ENCODE data around the gene PGAP3. TPM values are rescaled to one million over a fixed set of nuclear protein-coding genes. Genes with fewer than 3 reads are reported as not detected.

Gene PGAP3
- total and polyA plus RNA-seq, 2 of the 4 experiments (the other 2 are of a cell fraction) = 4.3 to 9.8 TPM

DNA sequence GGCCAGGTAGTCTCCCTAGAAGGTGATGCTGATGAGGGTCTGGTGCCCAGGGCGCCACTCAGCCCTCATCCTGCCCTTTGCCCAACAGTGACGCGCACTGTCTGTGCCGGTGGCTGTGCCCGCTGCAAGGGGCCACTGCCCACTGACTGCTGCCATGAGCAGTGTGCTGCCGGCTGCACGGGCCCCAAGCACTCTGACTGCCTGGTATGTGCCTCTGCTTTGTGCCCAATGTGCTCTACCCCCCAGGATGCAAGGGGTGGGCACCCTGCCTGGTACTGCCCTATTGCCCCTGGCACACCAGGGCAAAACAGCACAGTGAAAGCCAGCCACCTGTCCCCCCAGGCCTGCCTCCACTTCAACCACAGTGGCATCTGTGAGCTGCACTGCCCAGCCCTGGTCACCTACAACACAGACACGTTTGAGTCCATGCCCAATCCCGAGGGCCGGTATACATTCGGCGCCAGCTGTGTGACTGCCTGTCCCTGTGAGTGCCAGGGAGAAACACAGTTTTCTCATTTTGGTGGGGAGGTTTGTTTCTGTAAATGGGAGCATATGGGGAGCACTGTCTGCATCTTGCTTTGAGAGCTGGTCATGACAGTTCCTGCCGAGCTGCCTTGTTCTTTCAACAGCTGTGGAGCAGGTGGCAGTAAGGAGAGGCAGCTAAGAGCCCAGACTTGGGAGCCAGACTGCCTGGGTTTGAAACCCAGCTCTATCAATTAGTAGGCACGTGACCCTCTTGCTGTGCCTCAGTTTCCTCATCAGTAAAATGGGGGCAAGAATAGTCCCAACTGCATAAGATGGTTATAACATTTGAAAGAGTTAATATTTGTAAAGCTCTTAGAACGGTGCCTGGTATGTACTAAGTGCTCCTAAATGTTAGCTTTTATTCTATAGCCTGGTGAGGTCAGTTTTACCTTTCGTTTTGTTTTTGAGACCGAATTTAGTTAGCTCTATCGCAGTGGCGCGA is 22.4 kb upstream of the PGAP3 start (continued):
- TF ChIP-seq CEBPB (IDR thresholded peaks at IDR 0.05; ENCODE audit: low read depth, low read length) = no peak

DNA sequence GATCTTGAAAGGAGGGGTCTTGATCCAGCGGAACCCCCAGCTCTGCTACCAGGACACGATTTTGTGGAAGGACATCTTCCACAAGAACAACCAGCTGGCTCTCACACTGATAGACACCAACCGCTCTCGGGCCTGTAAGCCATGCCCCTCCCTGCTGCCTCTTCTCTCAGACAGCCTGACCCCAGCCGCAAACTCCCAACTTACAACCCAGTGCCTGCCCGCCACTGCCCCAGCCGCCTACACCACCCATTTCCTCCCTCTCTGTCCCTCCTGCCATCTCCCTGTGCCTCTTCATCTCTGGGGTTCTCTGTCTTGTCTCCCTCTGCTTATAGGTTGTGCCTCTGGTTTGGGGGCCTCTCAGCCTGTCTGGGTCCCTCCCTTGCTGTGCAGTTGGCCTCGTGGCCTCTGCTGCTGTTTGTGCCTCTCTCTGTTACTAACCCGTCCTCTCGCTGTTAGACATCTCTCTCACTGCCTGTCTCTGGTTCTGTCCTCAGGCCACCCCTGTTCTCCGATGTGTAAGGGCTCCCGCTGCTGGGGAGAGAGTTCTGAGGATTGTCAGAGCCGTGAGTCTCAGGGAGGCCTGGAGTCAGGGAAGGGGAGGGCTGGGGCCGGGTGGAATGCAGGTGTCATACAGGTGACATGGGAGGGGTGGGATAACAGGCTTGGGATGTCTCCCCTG is 21.6 kb upstream of the PGAP3 start:
- Histone ChIP-seq H2AFZ (replicated peaks; ENCODE audit: low read length, poor library complexity) (no peak overlapping the region), H2BK5ac (ENCODE audit: low read depth, low read length, poor library complexity, severe bottlenecking) (no peak overlapping the region), H3K56ac (ENCODE audit: extremely low read depth, insufficient read depth, low read length) (no peak overlapping the region), H3K36me3 (ENCODE audit: control insufficient read depth, insufficient read depth, low read length) (peaks cover 49% of the 10 kb centered on the region), H3K27me3 (ENCODE audit: control insufficient read depth, insufficient read depth, low read length) (no peaks in the 10 kb centered on the region), H3K18ac (ENCODE audit: low read depth, low read length) (no peak overlapping the region), H3K79me1 (ENCODE audit: low read depth in 1 of 2, low read length in 2 of 2) (peaks cover 0 to 32% of the 10 kb centered on the region in 2 experiments; a peak in 2 of 4 replicates), H2BK15ac (ENCODE audit: low read depth, low read length) (no peak overlapping the region), H3K4me1 (ENCODE audit: control insufficient read depth, insufficient read depth, low read length) (peaks cover 6% of the 10 kb centered on the region; the same call in 1 of the 2 replicates), H4K8ac (ENCODE audit: low read depth in 2 of 2, low read length in 2 of 2) (no peak overlapping the region), H2BK20ac (ENCODE audit: low read depth, low read length) (no peak overlapping the region), H3K23ac (ENCODE audit: low read depth, low read length) (no peak overlapping the region), H4K91ac (ENCODE audit: insufficient read depth, low read depth, low read length) (no peak overlapping the region), H3K9ac (ENCODE audit: low read depth, low read length) (no peak overlapping the region), H3K9me3 (ENCODE audit: control insufficient read depth, insufficient read depth, low read length) (no peaks in the 10 kb centered on the region), H3K4me2 (ENCODE audit: low read depth, low read length) (no peak overlapping the region), H4K20me1 (ENCODE audit: insufficient read depth, low read length) (peaks cover 23% of the 10 kb centered on the region), H4K5ac (ENCODE audit: low read depth, low read length) (no peak overlapping the region), H2BK120ac (ENCODE audit: low read depth, low read length) (no peak overlapping the region), H2AK5ac (ENCODE audit: low read depth, low read length) (no peak overlapping the region), H3K4ac (ENCODE audit: low read depth, low read length) (no peak overlapping the region), H3K14ac (replicated peaks; ENCODE audit: low read depth, low read length) (no peak overlapping the region), H2AK9ac (replicated peaks; ENCODE audit: low read depth, low read length, poor library complexity) (no peak overlapping the region), H3K4me3 (ENCODE audit: insufficient read depth, low read depth, low read length) (no peak overlapping the region), H3K27ac (ENCODE audit: insufficient read depth, low read length) (no peak overlapping the region), H3K9me1 (ENCODE audit: insufficient read depth, low read length) (peaks cover 4% of the 10 kb centered on the region; the same call in 1 of the 2 replicates)
- in situ Hi-C loops (cut with MboI; ENCODE audit: low sequenced_read_pairs) (no loop called here), dilution Hi-C loops (cut with HindIII; ENCODE audit: low sequenced_read_pairs, unreplicated experiment) (no loop called here), intact Hi-C loops (cut with micrococcal nuclease) (no loop called here)
- ATAC-seq (ENCODE audit: low read depth) = no peak
- BruUV-seq (replicated peaks) = no TSS peak
- 100% methylated on average over 2 of the region's 14 CpGs; no CpG with 5 or more reads in 1 of the 2 experiments for WGBS, 2 experiments (ENCODE audit: extremely low coverage in 2 of 2, insufficient read length in 1 of 2)
- DNase-seq = no peak
- TF ChIP-seq RCOR1 (IDR thresholded peaks at IDR 0.05; ENCODE audit: insufficient replicate concordance, low read length) (no peak), BHLHE40 (IDR thresholded peaks at IDR 0.05; ENCODE audit: low read depth, low read length) (no peak)
- POLR2A ChIA-PET (ENCODE audit: unreplicated experiment) = no interaction called here
- CTCF ChIA-PET = no interaction called here

Measured in IMR-90 (cell line).